IPS-11a (cell line): Measurements from ENCODE around the gene STAP2.

Experiments
- H3K4me3 ChIP-seq: one replicate; pipeline ENCODE4 v1.5.1; 2013; ENCODE audit warnings: low read depth, low read length, control low read depth

Gene STAP2

DNA sequence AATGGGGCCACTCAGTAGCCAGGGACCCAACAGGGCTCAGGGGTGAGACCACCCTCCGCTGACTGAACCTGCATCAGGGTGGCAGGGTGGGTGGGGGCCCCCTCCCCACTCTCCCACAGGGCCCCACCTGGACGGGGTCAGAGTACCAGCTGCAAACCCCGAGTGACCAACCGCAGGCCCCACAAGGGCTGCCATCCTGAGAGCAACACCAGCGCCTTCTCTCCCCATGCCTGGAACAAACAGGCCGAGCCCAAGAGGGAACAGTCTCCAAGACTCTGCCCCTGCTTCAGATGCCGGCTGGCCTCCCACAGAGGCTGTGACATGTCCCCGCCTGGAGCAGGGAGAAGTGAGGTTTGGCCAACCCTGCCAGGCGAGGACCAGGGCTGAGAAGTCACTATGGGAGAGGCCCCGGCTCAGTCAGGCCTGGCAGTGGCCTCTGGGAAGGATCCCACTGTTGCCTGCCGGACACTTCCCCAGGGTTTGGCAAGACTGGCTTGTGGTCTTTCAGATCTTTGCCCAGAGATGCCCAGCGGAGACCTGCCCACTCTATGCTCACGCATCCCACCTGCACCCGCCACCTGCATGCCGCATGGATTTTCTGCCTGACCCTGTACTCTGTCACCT lies 31.9 kb upstream of the STAP2 start:
- no peak overlapping the region for H3K4me3 ChIP-seq

- no peak overlapping the region for H3K4me3 ChIP-seq
Measured at GRCh38 chr19:4369888-4370260, 31.2 kb upstream of the STAP2 start.

- no peak overlapping the region for H3K4me3 ChIP-seq
Measured at GRCh38 chr19:4369109-4369887, 30.7 kb upstream of the STAP2 start.

- no peak overlapping the region for H3K4me3 ChIP-seq
Measured at GRCh38 chr19:4368128-4368820, 29.6 kb upstream of the STAP2 start.

GRCh38 chr19:4367781-4368127 lies 29.1 kb upstream of the STAP2 start:
- H3K4me3 ChIP-seq: no peak overlapping the region

DNA sequence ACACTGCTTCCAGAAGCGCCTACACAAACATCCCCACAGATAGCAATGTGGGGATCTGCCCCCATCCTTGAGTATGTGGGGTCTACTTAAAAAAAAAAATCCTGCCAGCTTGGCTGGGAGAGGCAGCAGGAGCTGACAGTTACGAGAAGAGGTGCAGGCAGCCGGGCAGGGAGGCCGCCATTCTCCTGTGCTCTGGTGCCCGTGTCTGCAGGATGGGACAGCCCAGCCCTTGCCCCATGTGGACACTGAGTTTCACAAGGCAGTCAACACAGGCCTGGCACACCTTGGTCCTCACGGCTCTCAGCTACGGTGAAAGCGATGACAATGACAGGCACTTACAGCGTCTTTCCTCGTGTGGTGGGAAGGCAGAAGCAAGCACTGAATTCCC lies 28.7 kb upstream of the STAP2 start:
- no peak overlapping the region for H3K4me3 ChIP-seq

- H3K4me3 ChIP-seq: no peak overlapping the region
Measured at GRCh38 chr19:4366666-4367335, 28.2 kb upstream of the STAP2 start.

DNA sequence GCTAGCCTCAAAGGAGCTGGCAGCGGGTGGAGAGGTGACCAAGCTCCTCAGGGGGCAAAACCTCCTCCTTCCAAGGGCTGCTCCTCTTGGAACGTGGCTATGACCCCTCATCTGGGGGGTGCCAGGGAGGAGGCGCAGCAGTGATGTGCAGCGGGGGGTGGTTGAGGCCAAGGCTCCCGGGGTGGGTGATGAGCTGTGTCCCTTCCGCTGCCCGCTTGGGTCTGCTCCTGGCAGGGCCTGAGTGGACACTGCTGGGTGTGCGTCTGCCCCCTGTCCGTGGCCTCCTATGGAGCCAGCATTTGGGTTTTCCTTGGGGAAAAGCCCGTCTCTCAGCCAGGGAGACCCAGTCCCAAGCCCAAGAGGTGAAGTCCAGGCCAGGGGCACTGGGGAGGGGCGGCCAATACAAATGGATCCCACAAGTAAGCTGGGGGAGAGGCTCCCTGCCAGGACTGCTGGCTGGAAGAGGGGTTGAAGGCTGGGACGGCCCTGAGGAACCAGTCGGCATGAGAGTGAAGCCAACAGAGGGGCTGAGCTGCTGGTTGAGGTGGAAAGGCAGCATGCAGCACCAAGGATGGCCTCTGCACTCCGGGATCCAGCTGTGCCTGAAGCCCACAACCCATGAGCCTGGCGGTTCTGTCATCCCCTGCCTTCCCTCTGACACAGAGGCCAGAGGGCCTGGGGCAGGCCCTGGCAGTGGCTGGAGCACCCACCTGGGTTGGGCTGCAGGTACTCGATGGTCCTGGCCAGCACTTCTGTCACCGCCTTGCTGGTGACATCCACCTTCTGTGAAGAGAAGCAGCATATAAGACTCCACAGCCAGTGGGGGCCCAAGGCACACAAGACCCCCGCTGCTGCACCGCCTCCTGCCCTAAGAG lies 27.4 kb upstream of the STAP2 start:
- H3K4me3 ChIP-seq: no peak overlapping the region

GRCh38 chr19:4365341-4365740 lies 26.7 kb upstream of the STAP2 start:
- H3K4me3 ChIP-seq: no peak overlapping the region

GRCh38 chr19:4363571-4364304 lies 25.1 kb upstream of the STAP2 start:
- no peak overlapping the region for H3K4me3 ChIP-seq

- H3K4me3 ChIP-seq: no peak overlapping the region
Measured at GRCh38 chr19:4362831-4363545, 24.4 kb upstream of the STAP2 start.

DNA sequence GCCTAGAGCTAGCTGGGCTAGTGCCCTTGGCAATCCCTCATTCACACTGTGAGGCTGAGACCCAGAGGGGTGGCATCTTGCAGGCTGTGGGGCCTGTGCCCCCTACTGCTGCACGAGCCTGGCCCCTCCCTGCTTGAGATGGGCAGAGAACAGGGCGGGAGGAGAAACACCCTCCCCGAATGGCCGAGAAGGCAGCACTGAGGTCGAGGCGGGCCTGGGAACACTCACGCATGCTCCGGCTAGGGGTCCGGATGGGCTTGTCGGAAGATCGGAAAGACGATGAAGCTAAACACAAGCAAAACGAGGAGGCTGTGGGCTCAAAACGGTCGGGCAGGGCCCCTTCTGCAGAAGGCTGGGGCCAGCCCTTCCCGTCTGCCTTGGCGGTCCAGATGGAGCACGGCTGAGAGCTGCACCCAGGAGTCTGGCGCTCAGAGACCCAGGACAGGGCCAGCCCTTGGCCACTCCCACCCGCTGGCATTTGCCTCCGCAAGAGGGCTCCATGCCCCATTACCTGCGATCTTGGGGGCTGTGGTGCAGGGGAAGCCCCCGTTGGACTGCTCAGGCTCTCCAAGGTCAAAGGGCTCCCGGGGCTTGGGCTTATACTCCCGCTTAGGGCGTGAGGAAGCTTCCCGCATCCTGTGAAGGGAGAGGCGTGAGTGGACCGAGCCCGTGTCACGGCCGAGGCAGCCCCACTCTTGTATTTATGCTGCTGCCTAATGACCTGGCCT lies 23.6 kb upstream of the STAP2 start:
- H3K4me3 ChIP-seq: no peak overlapping the region

DNA sequence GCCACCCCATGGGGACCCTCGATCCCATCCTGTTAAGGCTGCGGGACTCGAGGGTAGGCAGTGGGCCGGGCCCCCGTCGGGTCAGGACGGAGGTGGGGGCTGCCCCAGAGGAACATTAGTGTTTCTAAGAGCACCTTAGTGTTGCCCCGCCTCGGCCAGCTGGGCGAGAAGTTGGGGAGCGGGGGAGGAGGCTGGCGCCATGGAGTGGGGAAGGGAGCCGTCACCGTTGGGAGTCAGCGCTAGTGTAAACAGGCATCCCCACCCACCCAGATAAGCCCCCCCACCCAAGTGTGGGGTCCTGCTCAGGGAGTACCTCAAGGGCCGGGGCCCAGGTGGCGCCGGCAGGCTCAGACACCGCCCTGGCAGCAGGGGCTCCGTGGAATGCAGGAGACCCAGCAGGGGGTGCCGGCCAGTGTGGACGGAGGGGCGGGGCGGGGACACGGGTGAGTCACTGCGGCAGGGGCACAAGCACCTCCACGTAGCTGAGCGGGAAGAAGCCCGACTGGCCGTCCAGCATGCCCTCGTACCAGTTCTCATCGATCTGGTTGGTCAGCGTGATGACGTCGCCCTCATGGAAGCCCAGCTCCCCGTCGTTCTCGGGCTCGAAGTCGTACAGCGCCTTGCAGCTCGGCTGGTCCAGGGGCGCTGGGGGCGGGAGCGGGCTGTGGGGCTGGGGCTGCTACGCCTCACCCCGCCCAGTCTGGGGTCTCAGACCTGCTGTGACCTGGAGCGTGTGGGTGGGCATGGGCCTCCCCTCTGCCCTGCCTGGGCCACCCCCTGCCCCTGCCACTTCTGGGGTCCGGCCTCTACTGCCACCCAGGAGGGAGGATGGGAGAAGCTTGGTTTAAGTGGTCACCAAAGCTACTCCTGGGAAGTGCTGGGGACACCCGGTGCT lies 22.8 kb upstream of the STAP2 start:
- H3K4me3 ChIP-seq: no peak overlapping the region

- no peak overlapping the region for H3K4me3 ChIP-seq
Measured at GRCh38 chr19:4360641-4361151, 22.1 kb upstream of the STAP2 start.

DNA sequence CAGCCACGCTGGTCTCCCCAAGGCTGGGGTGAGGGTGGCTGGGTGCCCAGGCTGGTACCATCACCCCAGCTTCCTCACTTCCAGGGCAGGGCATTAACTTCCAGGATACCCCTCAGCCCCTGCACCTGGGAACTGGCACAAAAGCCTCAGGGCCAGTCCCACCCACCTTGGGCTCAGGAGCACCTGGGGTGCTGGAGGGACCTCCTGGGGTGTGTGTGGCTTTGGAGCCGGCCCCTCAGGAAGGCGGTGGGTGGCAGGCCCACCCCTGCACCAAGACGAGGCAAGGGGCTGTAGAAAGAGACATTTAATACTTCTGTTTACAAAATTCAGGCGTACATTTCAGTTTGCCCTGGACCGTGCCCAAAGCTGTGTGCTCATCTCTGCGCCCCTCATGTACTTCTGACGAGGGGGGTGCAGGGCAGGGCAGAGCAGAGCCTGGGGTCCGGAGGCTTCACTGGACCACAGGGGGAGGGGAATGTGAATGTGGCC lies 21.5 kb upstream of the STAP2 start:
- H3K4me3 ChIP-seq: no peak overlapping the region

DNA sequence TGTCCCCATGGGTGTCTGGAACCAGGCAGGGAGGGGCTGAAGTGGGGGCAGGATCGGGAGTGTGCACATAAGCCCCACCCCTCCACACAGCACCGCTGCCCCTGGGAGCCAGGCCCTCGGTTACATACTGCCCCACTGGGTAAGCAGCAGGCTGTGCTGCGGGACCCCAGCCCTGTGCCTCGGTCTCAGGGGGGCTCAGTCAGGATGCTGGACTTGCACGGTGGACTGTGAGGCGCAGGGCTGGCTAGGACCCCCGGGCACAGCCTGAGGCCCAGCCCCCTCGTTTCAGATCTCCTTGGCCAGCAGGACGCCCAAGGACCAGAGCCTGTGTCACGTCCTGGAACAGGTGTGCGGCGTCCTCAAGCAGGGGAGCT lies 21.0 kb upstream of the STAP2 start:
- H3K4me3 ChIP-seq: no peak overlapping the region
